Suprapubic skin (tissue), 4 donors: ENCODE data around the gene CDC42BPG.

Experiments
- CTCF ChIP-seq, 2 donors: fragments of 200-600 bp in 1 of 2; fragments of 450-650 bp in 1 of 2; sonication (generic) in 1 of 2; IDR thresholded peaks; one replicate each; pipeline ENCODE4 v1.5.1; 2016 to 2019; ENCODE audit warnings: antibody characterized with exemption in 2 of 2, mild to moderate bottlenecking in 1 of 2, moderate library complexity in 1 of 2
- EP300 ChIP-seq: sonication (generic); formaldehyde crosslinking; IDR thresholded peaks from one replicate; pipeline ENCODE4 v1.6.1; 2017; ENCODE audit warnings: antibody characterized with exemption
- POLR2A ChIP-seq, 2 donors: fragments of 450-650 bp; IDR thresholded peaks; one replicate each; pipeline ENCODE4 v1.6.1; 2017; ENCODE audit warnings: antibody characterized with exemption in 2 of 2, mild to moderate bottlenecking in 2 of 2, moderate library complexity in 2 of 2
- POLR2AphosphoS5 ChIP-seq, 3 donors: sonication (generic); formaldehyde crosslinking; IDR thresholded peaks; one replicate each; pipeline ENCODE4 v1.6.1; 2017; ENCODE audit warnings: antibody characterized with exemption in 3 of 3

GRCh38 chr11:64842366-64842759 lies 2.1 kb downstream of the CDC42BPG start:
- TF ChIP-seq CTCF (IDR thresholded peaks at IDR 0.05) = no peak
- no peak for TF ChIP-seq POLR2A (IDR thresholded peaks at IDR 0.05)
- no peak for TF ChIP-seq POLR2AphosphoS5 (IDR thresholded peaks at IDR 0.05)
- TF ChIP-seq EP300 = no peak
